ENCODE measurements around the gene DPCD. TPM values are rescaled to one million over a fixed set of nuclear protein-coding genes. Genes with fewer than 3 reads are reported as not detected.
A peak's percentile ranks its signal among the peaks of the same experiment; 100 is the strongest.

Gene DPCD
- total RNA-seq, 2 experiments from 2014 or later = 0.31 to 0.96 TPM

GRCh38 chr10:101639141-101639900 lies 51.2 kb downstream of the DPCD start:
- Mint-ChIP-seq H3K9me3 (no peaks in the 10 kb centered on the region), H3K27ac (peak overlapping the region; percentile 16), H3K27me3 (no peaks in the 10 kb centered on the region), H3K4me3 (no peak overlapping the region), H3K4me1 (ENCODE audit: low read depth) (peaks cover 11% of the 10 kb centered on the region), H3K36me3 (ENCODE audit: low read depth) (peaks cover 73% of the 10 kb centered on the region)
- POLR2A ChIA-PET = no interaction called here
- H3K9me3 ChIP-seq (ENCODE audit: control insufficient read depth in 1 of 2, insufficient read depth in 1 of 2, low read length in 2 of 2) = no peaks in the 10 kb centered on the region
- peaks cover 27% of the 10 kb centered on the region for H3K36me3 ChIP-seq (ENCODE audit: insufficient read depth, low read length)
- ATAC-seq (ENCODE audit: poor library complexity) (no peak), DNase-seq (no peak)
- no peak overlapping the region for H3K4me3 ChIP-seq (ENCODE audit: low read length)
- H3K4me1 ChIP-seq (ENCODE audit: insufficient read depth, low read length) = no peaks in the 10 kb centered on the region
- TF ChIP-seq CTCF (IDR thresholded peaks at IDR 0.05) = no peak
- H3K27me3 ChIP-seq (ENCODE audit: control insufficient read depth in 1 of 2, insufficient read depth in 2 of 2, low read length in 2 of 2) = no peaks in the 10 kb centered on the region
- intact Hi-C loops (cut with DNase I, micrococcal nuclease) = no loop called here
- CTCF ChIA-PET = interaction anchor here (1.3 kb wide), 1 partner anchor 9 kb away, joined by 5 read pairs; no protein-coding TSS in a partner anchor
- H3K27ac ChIP-seq (ENCODE audit: low read depth in 1 of 2, low read length in 2 of 2) = no peak overlapping the region

GRCh38 chr10:101643546-101643945 lies 55.4 kb downstream of the DPCD start:
- Mint-ChIP-seq H3K4me1 (ENCODE audit: low read depth) (peaks cover 11% of the 10 kb centered on the region), H3K4me3 (no peak overlapping the region), H3K27me3 (no peaks in the 10 kb centered on the region), H3K27ac (no peak overlapping the region), H3K9me3 (no peaks in the 10 kb centered on the region), H3K36me3 (ENCODE audit: low read depth) (peaks cover 80% of the 10 kb centered on the region)
- no peak for TF ChIP-seq CTCF (IDR thresholded peaks at IDR 0.05)
- no peaks in the 10 kb centered on the region for H3K9me3 ChIP-seq (ENCODE audit: control insufficient read depth in 1 of 2, insufficient read depth in 1 of 2, low read length in 2 of 2)
- no peak overlapping the region for H3K27ac ChIP-seq (ENCODE audit: low read depth in 1 of 2, low read length in 2 of 2)
- DNase-seq (no peak), ATAC-seq (ENCODE audit: poor library complexity) (no peak)
- ChIA-PET CTCF (no interaction called here), POLR2A (no interaction called here)
- intact Hi-C loops (cut with DNase I, micrococcal nuclease) = no loop called here
- H3K4me1 ChIP-seq (ENCODE audit: insufficient read depth, low read length) = no peaks in the 10 kb centered on the region
- peaks cover 46% of the 10 kb centered on the region for H3K36me3 ChIP-seq (ENCODE audit: insufficient read depth, low read length)
- H3K4me3 ChIP-seq (ENCODE audit: low read length) = no peak overlapping the region
- no peaks in the 10 kb centered on the region for H3K27me3 ChIP-seq (ENCODE audit: control insufficient read depth in 1 of 2, insufficient read depth in 2 of 2, low read length in 2 of 2)

GRCh38 chr10:101644002-101644401 lies 55.9 kb downstream of the DPCD start:
- Mint-ChIP-seq H3K27ac (no peak overlapping the region), H3K9me3 (no peaks in the 10 kb centered on the region), H3K4me3 (no peak overlapping the region), H3K4me1 (ENCODE audit: low read depth) (peaks cover 11% of the 10 kb centered on the region), H3K27me3 (no peaks in the 10 kb centered on the region), H3K36me3 (ENCODE audit: low read depth) (peaks cover 80% of the 10 kb centered on the region)
- intact Hi-C loops (cut with DNase I, micrococcal nuclease) = no loop called here
- no peaks in the 10 kb centered on the region for H3K9me3 ChIP-seq (ENCODE audit: control insufficient read depth in 1 of 2, insufficient read depth in 1 of 2, low read length in 2 of 2)
- ChIA-PET CTCF (no interaction called here), POLR2A (no interaction called here)
- no peaks in the 10 kb centered on the region for H3K4me1 ChIP-seq (ENCODE audit: insufficient read depth, low read length)
- no peak overlapping the region for H3K4me3 ChIP-seq (ENCODE audit: low read length)
- H3K36me3 ChIP-seq (ENCODE audit: insufficient read depth, low read length) = peaks cover 48% of the 10 kb centered on the region
- no peaks in the 10 kb centered on the region for H3K27me3 ChIP-seq (ENCODE audit: control insufficient read depth in 1 of 2, insufficient read depth in 2 of 2, low read length in 2 of 2)
- no peak for TF ChIP-seq CTCF (IDR thresholded peaks at IDR 0.05)
- H3K27ac ChIP-seq (ENCODE audit: low read depth in 1 of 2, low read length in 2 of 2) = no peak overlapping the region
- no peak for DNase-seq
- ATAC-seq (ENCODE audit: poor library complexity) = no peak

Measured in CD4-positive, alpha-beta T cell (primary cell).